SIG-M5 treated with dmso at 0.1 percent for 504 hours (cell line): ENCODE measurements around the gene OAS2.

Source experiments
- DNase-seq: peaks from one replicate; lab custom pipeline; 2025; ENCODE audit not compliant: unreplicated experiment; lab: John Stamatoyannopoulos, UW

Gene OAS2

GRCh38 chr12:113014565-113014964 is 36.2 kb downstream of the OAS2 start:
- DNase-seq = no peak

DNA sequence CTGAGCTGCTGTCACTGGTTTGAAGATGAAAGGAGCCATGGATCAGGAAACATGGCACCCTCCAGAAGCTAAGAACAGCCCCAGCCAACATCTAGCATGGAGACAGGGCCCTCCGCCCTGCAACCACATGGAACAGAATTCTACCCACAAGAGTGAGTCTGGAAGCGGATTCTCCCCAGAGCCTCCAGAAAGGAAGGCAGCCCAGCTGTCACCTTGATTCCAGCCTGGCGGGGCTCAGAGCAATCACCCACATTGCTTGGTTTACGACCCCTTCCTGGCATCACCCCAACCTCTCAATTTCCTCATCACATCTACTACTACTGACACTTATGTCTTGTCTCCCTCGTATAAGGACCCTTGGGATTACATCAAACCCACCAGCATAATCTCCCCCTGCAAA is 38.5 kb downstream of the OAS2 start:
- DNase-seq = no peak

GRCh38 chr12:113019025-113019424 is 40.7 kb downstream of the OAS2 start:
- no peak for DNase-seq

- no peak for DNase-seq
Observed at GRCh38 chr12:113021500-113021899, 43.2 kb downstream of the OAS2 start.

GRCh38 chr12:113022563-113023297 is 44.4 kb downstream of the OAS2 start:
- DNase-seq = no peak

DNA sequence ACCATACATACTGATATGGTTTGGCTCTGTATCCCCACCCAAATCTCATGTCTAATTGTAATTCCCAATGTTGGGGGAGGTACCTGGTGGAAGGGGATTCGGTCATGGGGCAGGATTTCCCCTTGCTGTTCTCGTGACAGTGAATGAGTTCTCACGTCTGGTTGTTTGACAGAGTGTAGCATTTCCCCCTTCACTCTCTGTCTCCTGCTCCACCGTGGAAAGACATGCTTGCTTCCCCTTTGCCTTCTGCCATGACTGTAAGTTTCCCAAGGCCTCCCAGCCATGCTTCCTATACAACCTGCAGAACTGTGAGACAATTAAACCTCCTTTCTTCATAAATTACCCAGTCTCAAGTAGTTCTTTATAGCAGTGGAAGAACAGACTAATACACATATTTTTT is 49.4 kb downstream of the OAS2 start:
- no peak for DNase-seq

DNA sequence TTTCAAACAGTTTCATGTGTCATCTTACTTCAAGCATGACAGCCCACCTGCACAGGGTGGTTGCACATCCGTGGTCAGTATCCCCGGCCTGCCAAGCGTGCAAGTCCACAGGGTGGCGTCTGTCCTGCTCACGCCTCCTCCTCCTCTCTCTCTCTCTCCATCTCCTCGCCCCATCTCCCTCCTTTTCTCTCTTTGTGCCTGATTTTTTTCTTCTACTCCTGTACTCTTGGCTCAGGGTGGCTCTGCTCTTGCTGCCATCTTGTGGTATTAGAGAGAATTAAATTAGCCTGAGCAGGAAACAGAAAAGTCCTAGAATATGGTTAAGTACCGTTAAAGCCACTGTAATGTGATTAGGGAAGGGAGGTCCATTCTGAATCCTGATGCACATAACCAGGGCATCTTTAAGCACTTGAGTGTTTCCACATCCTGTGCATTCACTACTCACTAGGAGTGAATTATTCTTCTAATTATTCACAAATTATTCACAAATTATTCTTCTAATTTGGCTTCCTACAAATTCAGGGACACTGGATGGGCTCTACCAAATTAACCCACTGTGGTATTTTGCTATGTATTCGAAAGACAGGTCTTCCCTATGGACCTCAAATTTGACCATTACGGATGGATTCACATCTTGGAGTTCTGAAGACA is 52.7 kb downstream of the OAS2 start:
- peak; percentile 67 for DNase-seq

DNA sequence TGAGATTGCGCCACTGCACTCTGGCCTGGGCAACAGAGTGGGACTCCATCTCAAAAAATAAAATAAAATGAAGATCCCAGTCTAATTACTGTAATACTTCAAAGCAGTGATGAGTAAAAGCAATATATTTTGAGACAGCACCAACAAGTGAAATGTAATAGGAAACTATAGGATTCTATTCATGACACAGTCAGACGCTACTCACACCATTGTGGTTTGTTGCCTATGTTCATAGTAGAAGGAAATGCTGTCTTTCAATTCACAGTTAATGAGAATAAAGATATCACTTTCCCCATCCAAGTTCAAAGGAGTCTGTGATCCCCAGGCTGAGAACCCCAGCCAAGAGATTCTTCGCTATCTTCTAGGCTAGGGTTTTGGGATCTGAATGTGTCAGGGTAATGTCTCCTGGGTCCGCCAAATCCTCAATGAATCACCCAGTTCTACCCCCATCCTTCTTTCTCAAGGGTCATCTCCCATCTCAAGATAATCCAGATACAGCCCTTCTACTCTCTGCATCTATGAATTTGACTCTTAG is 61.7 kb downstream of the OAS2 start:
- DNase-seq = no peak

DNA sequence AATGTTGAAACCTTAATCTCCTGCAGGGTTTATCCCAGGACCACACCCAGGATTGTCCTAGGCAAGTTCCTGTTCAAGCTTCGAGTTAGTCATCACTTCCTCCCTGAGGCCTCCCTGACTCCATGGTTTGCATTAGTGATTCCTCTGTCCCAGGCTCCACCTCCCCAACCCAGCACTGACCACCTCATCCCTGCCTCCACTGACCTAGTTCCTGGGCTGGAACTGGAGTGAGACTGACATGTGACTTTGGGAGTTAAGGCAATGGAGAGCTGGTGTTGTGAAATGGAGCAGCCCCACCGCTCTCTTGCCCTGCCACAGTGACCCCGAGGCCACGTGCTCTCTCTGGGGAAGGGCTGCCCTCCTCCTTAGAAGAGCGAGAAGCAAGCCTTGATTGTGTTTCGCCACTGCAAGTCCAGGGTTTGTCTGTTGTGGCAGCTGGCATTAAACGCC is 62.4 kb downstream of the OAS2 start:
- DNase-seq = peak; percentile 80

DNA sequence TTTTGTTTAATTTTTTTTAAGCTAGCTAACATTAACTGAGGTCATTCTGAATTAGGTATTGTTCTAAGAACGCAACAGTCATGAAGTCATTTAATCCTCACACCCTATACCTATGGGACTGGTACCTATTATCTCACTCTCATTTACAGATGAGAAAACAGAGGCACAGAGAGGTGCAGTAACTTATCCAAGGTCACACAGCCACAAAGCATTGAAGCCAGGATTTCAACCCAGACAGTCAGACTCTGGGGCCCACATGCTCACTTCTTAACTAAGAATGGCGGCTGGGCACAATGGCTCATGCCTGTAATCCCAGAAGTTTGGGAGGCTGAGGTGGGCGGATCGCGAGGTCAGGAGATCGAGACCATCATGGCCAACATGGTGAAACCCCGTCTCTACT is 63.2 kb downstream of the OAS2 start:
- no peak for DNase-seq

DNA sequence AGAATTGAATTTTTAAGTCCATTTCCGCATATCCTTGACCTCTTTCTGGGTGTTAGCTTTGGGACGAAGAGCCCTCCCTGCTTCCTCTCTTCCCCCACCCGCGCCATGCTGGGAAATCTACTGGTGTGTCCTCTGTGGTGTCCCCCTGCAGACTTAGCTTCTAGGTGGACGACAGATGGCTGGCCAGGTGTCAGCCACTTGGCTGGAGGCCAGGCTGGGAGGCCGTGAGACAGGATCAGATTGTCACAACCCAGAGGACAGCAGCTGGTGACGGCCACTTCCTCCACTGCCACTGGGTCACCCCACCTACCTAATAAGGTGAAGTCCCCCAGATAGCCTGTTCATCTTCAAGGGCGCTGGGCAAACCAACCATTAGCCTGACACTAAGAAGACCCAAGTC is 64.9 kb downstream of the OAS2 start:
- DNase-seq = no peak

DNA sequence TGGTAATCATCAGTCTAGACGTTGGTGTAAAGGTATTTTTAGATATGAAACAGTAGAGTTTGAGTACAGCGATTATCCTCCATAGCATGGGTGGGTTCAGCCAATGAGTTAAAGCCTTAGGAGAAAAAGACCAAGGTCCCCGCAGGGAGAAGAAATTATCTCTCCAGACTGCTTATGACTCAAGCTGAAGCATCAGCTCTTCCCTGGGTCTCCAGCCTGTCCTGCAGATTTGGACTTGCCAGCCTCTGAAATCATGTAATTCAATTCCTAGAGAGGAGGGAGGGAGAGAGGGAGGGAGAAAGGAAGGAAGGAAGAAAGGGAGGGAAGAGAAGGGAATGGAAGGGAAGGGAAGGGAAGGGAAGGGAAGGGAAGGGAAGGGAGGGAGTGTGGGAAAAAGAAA is 66.2 kb downstream of the OAS2 start:
- DNase-seq = no peak

- peak; percentile 63 for DNase-seq
Observed at GRCh38 chr12:113048716-113049127, 70.4 kb downstream of the OAS2 start.

DNA sequence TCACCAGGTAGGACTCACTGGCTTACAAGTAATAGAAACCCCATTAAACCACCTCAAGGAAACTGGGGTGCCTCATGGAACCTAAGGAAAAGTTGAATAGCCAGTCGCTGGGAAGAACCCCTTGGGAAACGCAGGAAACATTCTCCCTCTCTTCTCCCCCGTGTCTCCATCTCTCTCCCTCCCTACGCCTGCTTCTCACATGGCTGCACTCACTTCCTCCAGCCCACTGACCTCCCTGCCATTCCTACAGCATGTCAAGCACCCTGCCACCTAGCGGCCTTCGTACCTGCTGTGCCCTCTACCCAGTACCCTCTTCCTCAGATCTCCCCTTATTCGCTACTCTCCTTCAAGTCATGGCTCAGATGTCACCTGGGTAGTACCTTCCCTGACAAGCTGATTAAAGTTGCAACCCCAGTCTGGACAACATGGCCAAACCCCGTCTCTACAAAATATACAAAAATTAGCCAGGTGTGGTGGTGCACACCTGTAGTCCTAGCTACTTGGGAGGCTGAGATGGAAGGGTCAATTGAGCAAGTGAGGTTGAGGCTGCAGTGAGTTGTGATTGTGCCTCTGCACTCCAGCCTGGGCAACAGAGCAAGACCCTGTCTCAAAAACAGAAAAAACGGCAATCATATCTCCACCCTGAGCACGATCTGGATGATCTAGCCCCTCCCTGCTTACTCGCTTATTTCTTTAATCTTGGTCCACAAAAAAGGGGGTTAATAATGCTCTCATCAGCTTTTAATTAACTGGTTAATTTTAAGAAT is 71.8 kb downstream of the OAS2 start:
- DNase-seq = peak; percentile 31

- DNase-seq = no peak
Observed at GRCh38 chr12:113050795-113051194, 72.5 kb downstream of the OAS2 start.

- no peak for DNase-seq
Observed at GRCh38 chr12:113051759-113052158, 73.4 kb downstream of the OAS2 start.

DNA sequence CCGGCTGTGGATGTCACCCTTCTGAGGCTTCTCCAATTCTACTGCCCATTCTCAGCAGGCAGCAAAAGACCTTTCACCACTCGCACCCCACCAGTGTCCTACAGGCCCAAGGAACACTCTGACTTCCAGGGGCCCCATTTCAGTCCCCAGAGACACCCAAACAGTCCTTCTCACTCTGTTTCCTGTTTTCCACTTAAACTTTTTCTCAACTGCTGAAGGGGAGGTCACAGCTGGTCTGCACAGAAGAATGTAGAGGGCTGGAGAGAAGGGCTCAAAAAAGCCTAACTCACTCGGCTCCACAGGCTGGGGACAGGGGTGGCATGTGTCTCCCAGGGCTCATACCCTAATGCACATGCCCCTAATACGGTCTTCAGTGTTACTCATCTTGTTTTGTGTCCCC is 74.0 kb downstream of the OAS2 start:
- no peak for DNase-seq

- DNase-seq = no peak
Observed at GRCh38 chr12:113054948-113055486, 76.7 kb downstream of the OAS2 start.

GRCh38 chr12:113055594-113056380 is 77.5 kb downstream of the OAS2 start:
- DNase-seq = no peak

GRCh38 chr12:113056381-113056630 is 78.0 kb downstream of the OAS2 start:
- no peak for DNase-seq
